Endothelial cell of umbilical vein (primary cell): ENCODE data around the gene OSBPL1A.

Experiments used
- EZH2 ChIP-seq: IDR thresholded peaks from 2 replicates; pipeline ENCODE4 v1.6.1; 2012; ENCODE audit warnings: borderline replicate concordance, low read depth, mild to moderate bottlenecking, moderate library complexity, low read length, inconsistent platforms; ENCODE audit not compliant: severe bottlenecking
- GATA2 ChIP-seq: IDR thresholded peaks from 2 replicates; pipeline ENCODE4 v1.7.0; 2011; ENCODE audit warnings: low read depth, mild to moderate bottlenecking, moderate library complexity, mixed read lengths, low read length; ENCODE audit not compliant: insufficient read length, insufficient read depth
- JUN ChIP-seq: IDR thresholded peaks from 2 replicates; pipeline ENCODE4 v1.6.1; 2011; ENCODE audit warnings: borderline replicate concordance, low read depth; ENCODE audit not compliant: insufficient read length, insufficient read depth
- POLR2AphosphoS5 ChIP-seq: IDR thresholded peaks from 2 replicates; pipeline ENCODE4 v1.6.1; 2012; ENCODE audit warnings: low read depth, mild to moderate bottlenecking, control low read depth, low read length, moderate library complexity; ENCODE audit not compliant: insufficient read depth
- TF ChIP-seq, protein P1 (sequence below), 2 donors: IDR thresholded peaks; 1 replicate in 1 of 2; 2 replicates in 1 of 2; pipeline ENCODE4 v1.5.1; 2011; ENCODE audit warnings: low read length in 2 of 2, mild to moderate bottlenecking in 2 of 2, moderate library complexity in 2 of 2, control low read depth in 1 of 2, inconsistent platforms in 1 of 2, low read depth in 1 of 2; ENCODE audit not compliant: insufficient read depth in 1 of 2; ENCODE audit errors: extremely low read depth in 1 of 2

DNA sequence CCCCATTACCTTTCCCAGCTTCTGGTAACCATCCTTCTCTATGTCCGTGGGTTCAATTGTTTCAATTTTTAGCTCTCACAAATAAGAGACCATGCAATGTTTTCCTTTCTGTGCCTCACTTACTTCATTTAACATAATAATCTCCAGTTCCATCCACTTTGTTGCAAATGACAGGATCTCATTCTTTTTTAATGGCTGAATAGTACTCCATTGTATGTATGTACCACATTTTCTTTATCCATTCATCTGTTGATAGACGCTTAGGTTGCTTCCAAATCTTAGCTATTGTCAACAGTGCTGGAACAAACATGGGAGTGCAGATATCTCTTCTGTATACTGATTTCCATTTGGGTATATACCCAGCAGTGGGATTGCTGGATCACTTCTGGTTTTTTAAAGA is 256.9 kb downstream of the OSBPL1A start:
- TF ChIP-seq, protein P1, sequence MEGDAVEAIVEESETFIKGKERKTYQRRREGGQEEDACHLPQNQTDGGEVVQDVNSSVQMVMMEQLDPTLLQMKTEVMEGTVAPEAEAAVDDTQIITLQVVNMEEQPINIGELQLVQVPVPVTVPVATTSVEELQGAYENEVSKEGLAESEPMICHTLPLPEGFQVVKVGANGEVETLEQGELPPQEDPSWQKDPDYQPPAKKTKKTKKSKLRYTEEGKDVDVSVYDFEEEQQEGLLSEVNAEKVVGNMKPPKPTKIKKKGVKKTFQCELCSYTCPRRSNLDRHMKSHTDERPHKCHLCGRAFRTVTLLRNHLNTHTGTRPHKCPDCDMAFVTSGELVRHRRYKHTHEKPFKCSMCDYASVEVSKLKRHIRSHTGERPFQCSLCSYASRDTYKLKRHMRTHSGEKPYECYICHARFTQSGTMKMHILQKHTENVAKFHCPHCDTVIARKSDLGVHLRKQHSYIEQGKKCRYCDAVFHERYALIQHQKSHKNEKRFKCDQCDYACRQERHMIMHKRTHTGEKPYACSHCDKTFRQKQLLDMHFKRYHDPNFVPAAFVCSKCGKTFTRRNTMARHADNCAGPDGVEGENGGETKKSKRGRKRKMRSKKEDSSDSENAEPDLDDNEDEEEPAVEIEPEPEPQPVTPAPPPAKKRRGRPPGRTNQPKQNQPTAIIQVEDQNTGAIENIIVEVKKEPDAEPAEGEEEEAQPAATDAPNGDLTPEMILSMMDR (IDR thresholded peaks at IDR 0.05; ENCODE audit: extremely low read depth in 1 of 2, insufficient read depth in 1 of 2, low read depth in 1 of 2, low read length in 2 of 2): no peak
- TF ChIP-seq JUN (no peak), EZH2 (no peak), GATA2 (no peak), POLR2AphosphoS5 (no peak)
